HAP-1 (cell line): Measurements from ENCODE around the gene HRH4.

ENCODE experiments used
- DNase-seq, 2 experiments: peaks; one replicate each; pipeline ENCODE4 v3.0.0-alpha.2; 2016 to 2020; ENCODE audit warnings: low spot score in 2 of 2
- H3K27me3 ChIP-seq: fragments of 250-450 bp; sonication (Bioruptor Pico); 2 replicates; pipeline ENCODE4 v1.5.1; 2020; ENCODE audit warnings: low read depth, mild to moderate bottlenecking, moderate library complexity
- H3K36me3 ChIP-seq: fragments of 250-450 bp; sonication (Bioruptor Pico); replicated peaks from 2 replicates; pipeline ENCODE4 v1.5.1; 2020; ENCODE audit warnings: mild to moderate bottlenecking
- H3K4me1 ChIP-seq: fragments of 250-450 bp; sonication (Bioruptor Pico); 2 replicates; pipeline ENCODE4 v1.5.1; 2020; ENCODE audit warnings: mild to moderate bottlenecking
- H3K4me3 ChIP-seq: fragments of 250-450 bp; sonication (Bioruptor Pico); 2 replicates; pipeline ENCODE4 v1.5.1; 2020; ENCODE audit warnings: mild to moderate bottlenecking, moderate library complexity
- H3K9me3 ChIP-seq: fragments of 250-450 bp; sonication (Bioruptor Pico); 2 replicates; pipeline ENCODE4 v1.5.1; 2020; ENCODE audit warnings: mild to moderate bottlenecking, moderate library complexity
- in situ Hi-C: fragments of 300-500 bp; cut with MboI; formaldehyde crosslinking; loops from 3 replicates; pipeline ENCODE4 v1.14.3; 2020; ENCODE audit warnings: low sequenced_read_pairs, inconsistent platforms, mixed read lengths

The HRH4 gene

GRCh38 chr18:24460388-24460787, at the start of gene HRH4:
Gene HRH4 (plus strand): TSS chr18:24460637. CDS start chr18:24460729, 92 bp downstream.
- no peaks in the 10 kb centered on the region for H3K27me3 ChIP-seq
- H3K4me3 ChIP-seq: no peak within 1 kb of the TSS
- DNase-seq: no peak
- 0 out of 2 replicates have a peak, but pooled peaks cover under 1% of the 10 kb centered on the region for H3K36me3 ChIP-seq
- no peaks in the 10 kb centered on the region for H3K9me3 ChIP-seq
- in situ Hi-C loops: no loop called here
- H3K4me1 ChIP-seq: no peaks in the 10 kb centered on the region

GRCh38 chr18:24413148-24413547, 47.3 kb upstream of the HRH4 start:
- Histone ChIP-seq H3K27me3 (no peaks in the 10 kb centered on the region), H3K4me1 (peaks cover 9% of the 10 kb centered on the region), H3K4me3 (no peak overlapping the region), H3K9me3 (no peaks in the 10 kb centered on the region), H3K36me3 (no peaks in the 10 kb centered on the region)
- peak in 1 of 2 experiments; percentile 24 for DNase-seq
- in situ Hi-C loops: no loop called here

- Histone ChIP-seq H3K27me3 (no peaks in the 10 kb centered on the region), H3K4me3 (no peak overlapping the region), H3K9me3 (no peaks in the 10 kb centered on the region), H3K4me1 (peaks cover 7% of the 10 kb centered on the region), H3K36me3 (no peaks in the 10 kb centered on the region)
- no peak for DNase-seq
- in situ Hi-C loops: no loop called here
Observed at GRCh38 chr18:24414349-24415003, 46.0 kb upstream of the HRH4 start.

- no peaks in the 10 kb centered on the region for H3K4me1 ChIP-seq
- in situ Hi-C loops: no loop called here
- no peak for DNase-seq
- no peaks in the 10 kb centered on the region for H3K36me3 ChIP-seq
- no peaks in the 10 kb centered on the region for H3K9me3 ChIP-seq
- H3K4me3 ChIP-seq: no peak overlapping the region
- H3K27me3 ChIP-seq: no peaks in the 10 kb centered on the region
Observed at GRCh38 chr18:24417480-24417879, 43.0 kb upstream of the HRH4 start.

- no peaks in the 10 kb centered on the region for H3K27me3 ChIP-seq
- DNase-seq: no peak
- no peak overlapping the region for H3K4me3 ChIP-seq
Observed at GRCh38 chr18:24420551-24420950, 39.9 kb upstream of the HRH4 start.

GRCh38 chr18:24421831-24422230, 38.6 kb upstream of the HRH4 start:
- Histone ChIP-seq H3K27me3 (no peaks in the 10 kb centered on the region), H3K4me3 (no peak overlapping the region), H3K36me3 (no peaks in the 10 kb centered on the region), H3K9me3 (peaks cover 3% of the 10 kb centered on the region; the same call in 1 of the 2 replicates), H3K4me1 (peaks cover 4% of the 10 kb centered on the region; the same call in 1 of the 2 replicates)
- in situ Hi-C loops: no loop called here
- DNase-seq: no peak

More at GRCh38 chr18:24420551-24420950, 39.9 kb upstream of the HRH4 start:
- Histone ChIP-seq H3K36me3 (no peaks in the 10 kb centered on the region), H3K4me1 (no peaks in the 10 kb centered on the region), H3K9me3 (no peaks in the 10 kb centered on the region)
- in situ Hi-C loops: no loop called here

GRCh38 chr18:24426073-24426397, 34.4 kb upstream of the HRH4 start:
- DNase-seq: no peak
- Histone ChIP-seq H3K4me3 (peak overlapping the region; percentile 69), H3K36me3 (peaks cover 11% of the 10 kb centered on the region), H3K9me3 (peaks cover 3% of the 10 kb centered on the region; the same call in 1 of the 2 replicates), H3K4me1 (peaks cover 13% of the 10 kb centered on the region), H3K27me3 (no peaks in the 10 kb centered on the region)
- in situ Hi-C loops: no loop called here

GRCh38 chr18:24426398-24427294, 33.8 kb upstream of the HRH4 start, which contains the start of gene IMPACT:
Gene IMPACT (plus strand): TSS chr18:24426670. CDS start chr18:24426757, 87 bp downstream.
- Histone ChIP-seq H3K9me3 (peaks cover 3% of the 10 kb centered on the region; the same call in 1 of the 2 replicates), H3K27me3 (no peaks in the 10 kb centered on the region), H3K4me3 (peak within 1 kb of the TSS; percentile 69), H3K4me1 (peaks cover 13% of the 10 kb centered on the region), H3K36me3 (peaks cover 11% of the 10 kb centered on the region)
- peak; percentile 65 to 88 for DNase-seq
- in situ Hi-C loops: no loop called here

- Histone ChIP-seq H3K4me3 (peak overlapping the region; percentile 69), H3K36me3 (peaks cover 19% of the 10 kb centered on the region), H3K4me1 (peaks cover 13% of the 10 kb centered on the region), H3K27me3 (no peaks in the 10 kb centered on the region), H3K9me3 (peaks cover 3% of the 10 kb centered on the region; the same call in 1 of the 2 replicates)
- in situ Hi-C loops: no loop called here
- peak in 1 of 2 experiments; percentile 18 for DNase-seq
Observed at GRCh38 chr18:24427484-24427883, 33.0 kb upstream of the HRH4 start.

GRCh38 chr18:24428709-24429108, 31.7 kb upstream of the HRH4 start:
- Histone ChIP-seq H3K27me3 (no peaks in the 10 kb centered on the region), H3K9me3 (peaks cover 3% of the 10 kb centered on the region; the same call in 1 of the 2 replicates), H3K4me3 (no peak overlapping the region), H3K36me3 (peaks cover 22% of the 10 kb centered on the region), H3K4me1 (peaks cover 13% of the 10 kb centered on the region)
- in situ Hi-C loops: no loop called here
- DNase-seq: no peak

GRCh38 chr18:24429188-24429587, 31.2 kb upstream of the HRH4 start:
- no peak for DNase-seq
- in situ Hi-C loops: no loop called here
- Histone ChIP-seq H3K9me3 (peaks cover 3% of the 10 kb centered on the region; the same call in 1 of the 2 replicates), H3K4me3 (no peak overlapping the region), H3K4me1 (peaks cover 13% of the 10 kb centered on the region), H3K36me3 (peaks cover 22% of the 10 kb centered on the region), H3K27me3 (no peaks in the 10 kb centered on the region)

- H3K4me3 ChIP-seq: no peak overlapping the region
- in situ Hi-C loops: no loop called here
- H3K36me3 ChIP-seq: peaks cover 28% of the 10 kb centered on the region
- DNase-seq: no peak
- peaks cover 17% of the 10 kb centered on the region for H3K4me1 ChIP-seq
- no peaks in the 10 kb centered on the region for H3K27me3 ChIP-seq
- H3K9me3 ChIP-seq: no peaks in the 10 kb centered on the region
Observed at GRCh38 chr18:24432618-24433017, 27.8 kb upstream of the HRH4 start.

- in situ Hi-C loops: no loop called here
Observed at GRCh38 chr18:24436939-24437338, 23.5 kb upstream of the HRH4 start.

GRCh38 chr18:24443870-24444269, 16.6 kb upstream of the HRH4 start:
- Histone ChIP-seq H3K4me3 (no peak overlapping the region), H3K36me3 (peaks cover 60% of the 10 kb centered on the region), H3K9me3 (no peaks in the 10 kb centered on the region), H3K27me3 (no peaks in the 10 kb centered on the region), H3K4me1 (no peaks in the 10 kb centered on the region)
- in situ Hi-C loops: no loop called here
- DNase-seq: no peak

More at GRCh38 chr18:24436939-24437338, 23.5 kb upstream of the HRH4 start:
- DNase-seq: peak in 1 of 2 experiments; percentile 60
- Histone ChIP-seq H3K4me3 (no peak overlapping the region), H3K9me3 (no peaks in the 10 kb centered on the region), H3K27me3 (no peaks in the 10 kb centered on the region), H3K36me3 (peaks cover 38% of the 10 kb centered on the region), H3K4me1 (peaks cover 11% of the 10 kb centered on the region)
